ENCODE measurements around the gene PSME1. TPM values are rescaled to one million over a fixed set of nuclear protein-coding genes. Genes with fewer than 3 reads are reported as not detected.

Gene PSME1
- total and polyA plus RNA-seq, 2 of the 13 experiments (the other 11 are each of a cell fraction or from before 2014, with no cell fraction given), result 159 to 608 TPM

GRCh38 chr14:24115422-24116127 is 20.4 kb upstream of the PSME1 start (continued):
- TF ChIP-seq LBX2 (CRISPR knock-in tag; IDR thresholded peaks at IDR 0.05; ENCODE audit: borderline replicate concordance) (no peak), FOXP4 (CRISPR knock-in tag; IDR thresholded peaks at IDR 0.05) (no peak), KLF13 (CRISPR knock-in tag; IDR thresholded peaks at IDR 0.05) (no peak; the same call in 1 of the 2 replicates), ZNF619 (CRISPR knock-in tag; IDR thresholded peaks at IDR 0.05) (peak; percentile 65), FOXK1 (CRISPR knock-in tag; IDR thresholded peaks at IDR 0.05; ENCODE audit: borderline replicate concordance, low read depth) (no peak), NR0B2 (CRISPR knock-in tag; IDR thresholded peaks at IDR 0.05) (no peak), ATF5 (CRISPR knock-in tag; IDR thresholded peaks at IDR 0.05; ENCODE audit: low read depth) (0 out of 2 replicates have a peak, but pooled peaks have one; percentile 5), HHEX (CRISPR knock-in tag; IDR thresholded peaks at IDR 0.05) (no peak), ZNF232 (CRISPR knock-in tag; IDR thresholded peaks at IDR 0.05; ENCODE audit: borderline replicate concordance) (0 out of 2 replicates have a peak, but pooled peaks have one; percentile 70), ONECUT2 (CRISPR knock-in tag; IDR thresholded peaks at IDR 0.05) (no peak), IKZF5 (CRISPR knock-in tag; IDR thresholded peaks at IDR 0.05) (no peak), TFDP1 (CRISPR knock-in tag; IDR thresholded peaks at IDR 0.05; ENCODE audit: borderline replicate concordance) (no peak), REPIN1 (CRISPR knock-in tag; IDR thresholded peaks at IDR 0.05; ENCODE audit: borderline replicate concordance, low read depth) (no peak), SUZ12 (IDR thresholded peaks at IDR 0.05; ENCODE audit: low read depth, low read length) (no peak), ZNF382 (CRISPR knock-in tag; IDR thresholded peaks at IDR 0.05; ENCODE audit: borderline replicate concordance) (no peak), GRHL1 (CRISPR knock-in tag; conservative IDR thresholded peaks at IDR 0.05) (no peak), PCBP2 (optimal IDR thresholded peaks at IDR 0.05; ENCODE audit: low read depth, low read length, poor library complexity, severe bottlenecking) (no peak), HCFC1 (IDR thresholded peaks at IDR 0.05; ENCODE audit: low read depth, low read length) (no peak)
- TF ChIP-seq, protein P1, sequence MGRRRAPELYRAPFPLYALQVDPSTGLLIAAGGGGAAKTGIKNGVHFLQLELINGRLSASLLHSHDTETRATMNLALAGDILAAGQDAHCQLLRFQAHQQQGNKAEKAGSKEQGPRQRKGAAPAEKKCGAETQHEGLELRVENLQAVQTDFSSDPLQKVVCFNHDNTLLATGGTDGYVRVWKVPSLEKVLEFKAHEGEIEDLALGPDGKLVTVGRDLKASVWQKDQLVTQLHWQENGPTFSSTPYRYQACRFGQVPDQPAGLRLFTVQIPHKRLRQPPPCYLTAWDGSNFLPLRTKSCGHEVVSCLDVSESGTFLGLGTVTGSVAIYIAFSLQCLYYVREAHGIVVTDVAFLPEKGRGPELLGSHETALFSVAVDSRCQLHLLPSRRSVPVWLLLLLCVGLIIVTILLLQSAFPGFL (CRISPR knock-in tag; IDR thresholded peaks at IDR 0.05), result no peak

Data from HepG2 (cell line).